Trophoblast cell (in vitro differentiated cells and primary cell): ENCODE data around the gene TNS4.

Experiments used
- DNase-seq, 2 donors: peaks; one replicate each; pipeline ENCODE4 v3.0.0-alpha.2; 2016
- H2AFZ ChIP-seq: 2 replicates; pipeline ENCODE4 v1.6.1; 2013; ENCODE audit warnings: low read length, moderate library complexity, mild to moderate bottlenecking; ENCODE audit not compliant: insufficient read depth, poor library complexity
- H2AK5ac ChIP-seq: 2 replicates; pipeline ENCODE4 v1.6.1; 2013; ENCODE audit warnings: mild to moderate bottlenecking, low read length
- H2BK120ac ChIP-seq: 2 replicates; pipeline ENCODE4 v1.6.1; 2013; ENCODE audit warnings: low read length, mild to moderate bottlenecking, moderate library complexity; ENCODE audit not compliant: insufficient read depth, poor library complexity
- H2BK12ac ChIP-seq: 2 replicates; pipeline ENCODE4 v1.6.1; 2013; ENCODE audit warnings: mild to moderate bottlenecking, low read length, moderate library complexity
- H2BK5ac ChIP-seq: 2 replicates; pipeline ENCODE4 v1.6.1; 2013; ENCODE audit warnings: low read length, low read depth, moderate library complexity, mild to moderate bottlenecking; ENCODE audit not compliant: poor library complexity
- H3K14ac ChIP-seq: 2 replicates; pipeline ENCODE4 v1.6.1; 2013; ENCODE audit warnings: mild to moderate bottlenecking, low read length
- H3K18ac ChIP-seq: 2 replicates; pipeline ENCODE4 v1.6.1; 2013; ENCODE audit warnings: mild to moderate bottlenecking, low read length
- H3K23ac ChIP-seq: 2 replicates; pipeline ENCODE4 v1.6.1; 2013; ENCODE audit warnings: low read length
- H3K27ac ChIP-seq: 2 replicates; pipeline ENCODE4 v1.5.1; 2013; ENCODE audit warnings: low read depth, mild to moderate bottlenecking, inconsistent platforms, low read length, moderate library complexity
- H3K27me3 ChIP-seq: 2 replicates; pipeline ENCODE4 v1.6.1; 2013; ENCODE audit warnings: inconsistent platforms, mild to moderate bottlenecking, low read length, moderate library complexity; ENCODE audit not compliant: insufficient read depth
- H3K36me3 ChIP-seq, 2 experiments: 1 replicate in 1 of 2; 2 replicates in 1 of 2; pipeline ENCODE4 v1.6.1; 2013; ENCODE audit warnings: low read length in 2 of 2, mild to moderate bottlenecking in 2 of 2, moderate library complexity in 1 of 2; ENCODE audit not compliant: insufficient read depth in 2 of 2, control insufficient read depth in 1 of 2
- H3K4ac ChIP-seq: 2 replicates; pipeline ENCODE4 v1.6.1; 2013; ENCODE audit warnings: low read depth, mild to moderate bottlenecking, low read length, moderate library complexity
- H3K4me1 ChIP-seq, 2 experiments: 1 replicate in 1 of 2; 2 replicates in 1 of 2; pipeline ENCODE4 v1.6.1; 2013; ENCODE audit warnings: low read length in 2 of 2, mild to moderate bottlenecking in 2 of 2, moderate library complexity in 1 of 2; ENCODE audit not compliant: insufficient read depth in 2 of 2, control insufficient read depth in 1 of 2
- H3K4me2 ChIP-seq: 2 replicates; pipeline ENCODE4 v1.6.1; 2013; ENCODE audit warnings: inconsistent platforms, mild to moderate bottlenecking, low read length, moderate library complexity
- H3K4me3 ChIP-seq: 2 replicates; pipeline ENCODE4 v1.5.1; 2013; ENCODE audit warnings: mild to moderate bottlenecking, low read depth, low read length, inconsistent platforms
- H3K79me1 ChIP-seq: one replicate; pipeline ENCODE4 v1.6.1; 2013; ENCODE audit warnings: low read length
- H3K79me2 ChIP-seq: 2 replicates; pipeline ENCODE4 v1.6.1; 2013; ENCODE audit warnings: low read length, mild to moderate bottlenecking; ENCODE audit not compliant: control insufficient read depth, insufficient read depth, poor library complexity
- H3K9ac ChIP-seq: 2 replicates; pipeline ENCODE4 v1.6.1; 2013; ENCODE audit warnings: mild to moderate bottlenecking, low read length
- H3K9me3 ChIP-seq: 2 replicates; pipeline ENCODE4 v1.6.1; 2013; ENCODE audit warnings: low read depth, mild to moderate bottlenecking, control low read depth, inconsistent platforms, low read length; ENCODE audit not compliant: insufficient read depth
- H4K12ac ChIP-seq: 2 replicates; pipeline ENCODE4 v1.6.1; 2013; ENCODE audit warnings: low read depth, mild to moderate bottlenecking, low read length, moderate library complexity
- H4K8ac ChIP-seq: 2 replicates; pipeline ENCODE4 v1.6.1; 2013; ENCODE audit warnings: low read depth, mild to moderate bottlenecking, low read length, moderate library complexity
- H4K91ac ChIP-seq: one replicate; pipeline ENCODE4 v1.6.1; 2013; ENCODE audit warnings: low read depth, mild to moderate bottlenecking, low read length, moderate library complexity
- WGBS: extraction: QIAGEN DNeasy Blood & Tissue Kit; methylation state at CpG from one replicate; pipeline ENCODE4 v1.1.7; 2013; ENCODE audit warnings: missing lambda C conversion rate; ENCODE audit not compliant: insufficient read length, insufficient coverage; ENCODE audit errors: extremely low coverage; 5-methylcytosine and 5-hydroxymethylcytosine counted together

Gene TNS4

GRCh38 chr17:40483679-40484078 is 17.7 kb downstream of the TNS4 start:
- H3K4me2 ChIP-seq, result no peak overlapping the region
- WGBS, result no CpG with 5 or more reads among the region's 4 CpGs
- no peak overlapping the region for H2AK5ac ChIP-seq
- no peak overlapping the region for H4K12ac ChIP-seq
- H3K14ac ChIP-seq, result no peak overlapping the region
- no peak overlapping the region for H4K8ac ChIP-seq
- no peak for DNase-seq
- H3K18ac ChIP-seq, result no peak overlapping the region
- peaks cover 8% of the 10 kb centered on the region for H3K79me1 ChIP-seq
- no peak overlapping the region for H2AFZ ChIP-seq
- H3K4me3 ChIP-seq, result no peak overlapping the region
- H2BK120ac ChIP-seq, result no peak overlapping the region
- H3K27me3 ChIP-seq, result no peaks in the 10 kb centered on the region
- H3K4ac ChIP-seq, result no peak overlapping the region
- no peak overlapping the region for H3K23ac ChIP-seq
- H3K4me1 ChIP-seq, result peaks cover 18 to 31% of the 10 kb centered on the region in 2 experiments
- no peaks in the 10 kb centered on the region for H3K79me2 ChIP-seq
- H3K36me3 ChIP-seq, result no peaks in the 10 kb centered on the region
- H4K91ac ChIP-seq, result no peak overlapping the region
- no peak overlapping the region for H3K9ac ChIP-seq
- H2BK5ac ChIP-seq, result no peak overlapping the region
- H3K27ac ChIP-seq, result no peak overlapping the region
- H3K9me3 ChIP-seq, result no peaks in the 10 kb centered on the region
- H2BK12ac ChIP-seq, result no peak overlapping the region

GRCh38 chr17:40482722-40483121 is 18.7 kb downstream of the TNS4 start:
- no peak overlapping the region for H3K4ac ChIP-seq
- peaks cover 8% of the 10 kb centered on the region for H3K79me1 ChIP-seq
- no peak overlapping the region for H2BK5ac ChIP-seq
- DNase-seq, result no peak
- H3K18ac ChIP-seq, result no peak overlapping the region
- no peaks in the 10 kb centered on the region for H3K27me3 ChIP-seq
- H3K23ac ChIP-seq, result no peak overlapping the region
- no peaks in the 10 kb centered on the region for H3K79me2 ChIP-seq
- H4K8ac ChIP-seq, result no peak overlapping the region
- no peak overlapping the region for H2AK5ac ChIP-seq
- H4K12ac ChIP-seq, result no peak overlapping the region
- peaks cover 18 to 31% of the 10 kb centered on the region in 2 experiments for H3K4me1 ChIP-seq
- H3K4me3 ChIP-seq, result no peak overlapping the region
- no peak overlapping the region for H2BK12ac ChIP-seq
- H4K91ac ChIP-seq, result no peak overlapping the region
- no CpG with 5 or more reads among the region's 6 CpGs for WGBS
- H2BK120ac ChIP-seq, result no peak overlapping the region
- no peaks in the 10 kb centered on the region for H3K9me3 ChIP-seq
- no peak overlapping the region for H3K9ac ChIP-seq
- no peak overlapping the region for H3K14ac ChIP-seq
- no peak overlapping the region for H2AFZ ChIP-seq
- no peak overlapping the region for H3K27ac ChIP-seq
- H3K4me2 ChIP-seq, result no peak overlapping the region
- no peaks in the 10 kb centered on the region for H3K36me3 ChIP-seq

- Histone ChIP-seq H3K4me2 (no peak overlapping the region), H3K23ac (no peak overlapping the region), H3K9me3 (no peaks in the 10 kb centered on the region), H2BK5ac (no peak overlapping the region), H3K4me1 (peaks cover 12 to 21% of the 10 kb centered on the region in 2 experiments), H3K79me1 (peaks cover 8% of the 10 kb centered on the region), H3K27ac (no peak overlapping the region), H3K4ac (no peak overlapping the region), H2BK12ac (no peak overlapping the region), H4K12ac (no peak overlapping the region), H4K91ac (no peak overlapping the region), H3K79me2 (no peaks in the 10 kb centered on the region), H2BK120ac (no peak overlapping the region), H4K8ac (no peak overlapping the region), H2AK5ac (no peak overlapping the region), H3K4me3 (no peak overlapping the region), H2AFZ (no peak overlapping the region), H3K9ac (no peak overlapping the region), H3K36me3 (no peaks in the 10 kb centered on the region), H3K27me3 (no peaks in the 10 kb centered on the region), H3K14ac (no peak overlapping the region), H3K18ac (no peak overlapping the region)
- no peak for DNase-seq
- WGBS, result no CpG with 5 or more reads among the region's 7 CpGs
These were observed 20.3 kb downstream of the TNS4 start for GRCh38 chr17:40481106-40481505.

- no peaks in the 10 kb centered on the region for H3K79me2 ChIP-seq
- no peak overlapping the region for H2BK5ac ChIP-seq
These were observed 20.9 kb downstream of the TNS4 start for GRCh38 chr17:40480501-40481003.

More at GRCh38 chr17:40480501-40481003, 20.9 kb downstream of the TNS4 start:
- H3K9ac ChIP-seq, result no peak overlapping the region
- H2BK12ac ChIP-seq, result no peak overlapping the region
- peaks cover 7% of the 10 kb centered on the region for H3K79me1 ChIP-seq
- H4K91ac ChIP-seq, result no peak overlapping the region
- H3K18ac ChIP-seq, result no peak overlapping the region
- no peak overlapping the region for H3K4me2 ChIP-seq
- DNase-seq, result no peak
- H2AFZ ChIP-seq, result no peak overlapping the region
- no peak overlapping the region for H2BK120ac ChIP-seq
- no peaks in the 10 kb centered on the region for H3K9me3 ChIP-seq
- H3K36me3 ChIP-seq, result no peaks in the 10 kb centered on the region
- WGBS, result no CpG with 5 or more reads among the region's 12 CpGs
- H3K27me3 ChIP-seq, result no peaks in the 10 kb centered on the region
- H3K23ac ChIP-seq, result no peak overlapping the region
- no peak overlapping the region for H2AK5ac ChIP-seq
- no peak overlapping the region for H4K12ac ChIP-seq
- no peak overlapping the region for H4K8ac ChIP-seq
- no peak overlapping the region for H3K4me3 ChIP-seq
- no peak overlapping the region for H3K4ac ChIP-seq
- H3K14ac ChIP-seq, result no peak overlapping the region
- H3K4me1 ChIP-seq, result peaks cover 11 to 16% of the 10 kb centered on the region in 2 experiments
- no peak overlapping the region for H3K27ac ChIP-seq
